CD8-positive, alpha-beta memory T cell (primary cell): Measurements from ENCODE around the gene BOD1L2. TPM values are rescaled to one million over a fixed set of nuclear protein-coding genes. Genes with fewer than 3 reads are reported as not detected.

ENCODE experiments used
- CTCF ChIA-PET: fragments of 350-600 bp; sonication (Branson Sonifier 250); formaldehyde crosslinking; loops from one replicate; lab custom pipeline; 2021; ENCODE audit warnings: antibody characterized with exemption; lab: Charles Lee
- POLR2A ChIA-PET: fragments of 350-600 bp; sonication (Branson Sonifier 250); formaldehyde crosslinking; loops from one replicate; lab custom pipeline; 2021; ENCODE audit warnings: antibody characterized with exemption; lab: Charles Lee
- DNase-seq, 5 donors: peaks; one replicate each; pipeline versions ENCODE4 v3.0.0 to v3.0.0-alpha.2; 2020 to 2022; ENCODE audit warnings: mixed read lengths in 1 of 5
- H3K27ac ChIP-seq: one replicate; pipeline ENCODE4 v1.7.0; 2013; ENCODE audit warnings: low read depth, mild to moderate bottlenecking, low read length, moderate library complexity
- H3K27me3 ChIP-seq: 2 replicates; pipeline ENCODE4 v1.7.0; 2013; ENCODE audit warnings: low read length, mild to moderate bottlenecking; ENCODE audit not compliant: insufficient read depth, poor library complexity, severe bottlenecking
- H3K36me3 ChIP-seq: 2 replicates; pipeline ENCODE4 v1.7.0; 2013; ENCODE audit warnings: mild to moderate bottlenecking, low read length, moderate library complexity; ENCODE audit not compliant: insufficient read depth
- H3K4me1 ChIP-seq: 2 replicates; pipeline ENCODE4 v1.7.0; 2013; ENCODE audit warnings: mild to moderate bottlenecking, low read length, moderate library complexity; ENCODE audit not compliant: insufficient read depth
- H3K4me3 ChIP-seq: 2 replicates; pipeline ENCODE4 v1.7.0; 2013; ENCODE audit warnings: mild to moderate bottlenecking, low read length
- H3K9me3 ChIP-seq: 2 replicates; pipeline ENCODE4 v1.7.0; 2013; ENCODE audit warnings: mild to moderate bottlenecking, low read length
- H3K27ac Mint-ChIP-seq, 8 donors: one replicate each; pipeline ENCODE4 v1.8.0; 2020 to 2021; ENCODE audit warnings: mixed read lengths in 8 of 8, mild to moderate bottlenecking in 6 of 8, inconsistent platforms in 3 of 8, moderate library complexity in 3 of 8
- H3K27me3 Mint-ChIP-seq, 2 donors: one replicate each; pipeline ENCODE4 v1.8.0; 2020 to 2021; ENCODE audit warnings: mixed read lengths in 2 of 2, mild to moderate bottlenecking in 1 of 2, moderate library complexity in 1 of 2
- H3K36me3 Mint-ChIP-seq, 3 donors: one replicate each; pipeline ENCODE4 v1.8.0; 2020 to 2021; ENCODE audit warnings: mixed read lengths in 3 of 3, inconsistent platforms in 1 of 3, mild to moderate bottlenecking in 1 of 3
- H3K4me1 Mint-ChIP-seq, 3 donors: one replicate each; pipeline ENCODE4 v1.8.0; 2020 to 2021; ENCODE audit warnings: mixed read lengths in 3 of 3, inconsistent platforms in 1 of 3, mild to moderate bottlenecking in 1 of 3
- H3K4me3 Mint-ChIP-seq, 7 donors: one replicate each; pipeline ENCODE4 v1.8.0; 2020 to 2021; ENCODE audit warnings: mixed read lengths in 7 of 7, mild to moderate bottlenecking in 6 of 7, moderate library complexity in 4 of 7, inconsistent platforms in 2 of 7
- H3K9me3 Mint-ChIP-seq, 5 donors: one replicate each; pipeline ENCODE4 v1.8.0; 2020 to 2022; ENCODE audit warnings: mixed read lengths in 5 of 5, mild to moderate bottlenecking in 3 of 5, moderate library complexity in 2 of 5, inconsistent platforms in 1 of 5
- polyA plus RNA-seq: library from polyadenylated mRNA; unstranded; fragments of 300-500 nt; fragmentation: Illumina TruSeq; gene quantifications from one replicate; pipeline ENCODE4 v1.2.3, GENCODE V29; 2021
- total RNA-seq, 2 experiments: library from RNA; stranded (reverse); gene quantifications; one replicate each; pipeline ENCODE4 v1.2.3, GENCODE V29; 2021

The BOD1L2 gene
- total and polyA plus RNA-seq, 3 experiments from 2014 or later = not detected

- no peak for DNase-seq
- CTCF ChIA-PET = no interaction called here
- no peaks in the 10 kb centered on the region for H3K27me3 ChIP-seq
- H3K4me3 Mint-ChIP-seq = no peak overlapping the region
- H3K9me3 Mint-ChIP-seq = peaks cover 0 to 5% (median 0%) of the 10 kb centered on the region in 5 donors
- H3K9me3 ChIP-seq = no peaks in the 10 kb centered on the region
- POLR2A ChIA-PET = no interaction called here
- H3K4me1 Mint-ChIP-seq = no peaks in the 10 kb centered on the region
- H3K4me3 ChIP-seq = no peak overlapping the region
- no peaks in the 10 kb centered on the region for H3K36me3 Mint-ChIP-seq
- H3K27ac Mint-ChIP-seq = no peak overlapping the region
- H3K27me3 Mint-ChIP-seq = peaks cover 11 to 23% of the 10 kb centered on the region in 2 donors
- H3K36me3 ChIP-seq = no peaks in the 10 kb centered on the region
- no peak overlapping the region for H3K27ac ChIP-seq
- no peaks in the 10 kb centered on the region for H3K4me1 ChIP-seq
Measured at GRCh38 chr18:57194622-57195021, 47.7 kb downstream of the BOD1L2 start.

GRCh38 chr18:57195341-57195740 lies 48.5 kb downstream of the BOD1L2 start:
- Mint-ChIP-seq H3K27me3 (peaks cover 14 to 28% of the 10 kb centered on the region in 2 donors), H3K36me3 (no peaks in the 10 kb centered on the region)

GRCh38 chr18:57197261-57197660 lies 50.4 kb downstream of the BOD1L2 start:
- Histone ChIP-seq H3K36me3 (no peaks in the 10 kb centered on the region), H3K27ac (no peak overlapping the region), H3K4me1 (no peaks in the 10 kb centered on the region), H3K4me3 (no peak overlapping the region), H3K9me3 (no peaks in the 10 kb centered on the region), H3K27me3 (no peaks in the 10 kb centered on the region)
- ChIA-PET POLR2A (no interaction called here), CTCF (no interaction called here)
- Mint-ChIP-seq H3K4me1 (no peaks in the 10 kb centered on the region), H3K36me3 (no peaks in the 10 kb centered on the region), H3K27ac (no peak overlapping the region), H3K27me3 (peaks cover 16 to 31% of the 10 kb centered on the region in 2 donors), H3K4me3 (no peak overlapping the region), H3K9me3 (peaks cover 0 to 1% (median 0%) of the 10 kb centered on the region in 5 donors)
- no peak for DNase-seq

More at GRCh38 chr18:57195341-57195740, 48.5 kb downstream of the BOD1L2 start:
- H3K4me1 Mint-ChIP-seq = no peaks in the 10 kb centered on the region
- ChIA-PET POLR2A (no interaction called here), CTCF (no interaction called here)
- Histone ChIP-seq H3K36me3 (no peaks in the 10 kb centered on the region), H3K27ac (no peak overlapping the region), H3K4me1 (no peaks in the 10 kb centered on the region), H3K9me3 (no peaks in the 10 kb centered on the region), H3K27me3 (no peaks in the 10 kb centered on the region), H3K4me3 (no peak overlapping the region)
- H3K4me3 Mint-ChIP-seq = no peak overlapping the region
- no peak for DNase-seq
- peaks cover 0 to 4% (median 0%) of the 10 kb centered on the region in 5 donors for H3K9me3 Mint-ChIP-seq
- peak overlapping the region in 1 of 8 donors; percentile 62 for H3K27ac Mint-ChIP-seq

GRCh38 chr18:57198073-57198472 lies 51.2 kb downstream of the BOD1L2 start:
- peaks cover 0 to 1% (median 0%) of the 10 kb centered on the region in 5 donors for H3K9me3 Mint-ChIP-seq

More at GRCh38 chr18:57198073-57198472, 51.2 kb downstream of the BOD1L2 start:
- no peaks in the 10 kb centered on the region for H3K36me3 Mint-ChIP-seq
- no peak for DNase-seq
- no peak overlapping the region for H3K4me3 ChIP-seq
- peaks cover 12 to 28% of the 10 kb centered on the region in 2 donors for H3K27me3 Mint-ChIP-seq
- no peak overlapping the region for H3K4me3 Mint-ChIP-seq
- no peaks in the 10 kb centered on the region for H3K4me1 ChIP-seq
- no peaks in the 10 kb centered on the region for H3K27me3 ChIP-seq
- H3K27ac Mint-ChIP-seq = no peak overlapping the region
- no peak overlapping the region for H3K27ac ChIP-seq
- no peaks in the 10 kb centered on the region for H3K9me3 ChIP-seq
- ChIA-PET CTCF (no interaction called here), POLR2A (no interaction called here)
- no peaks in the 10 kb centered on the region for H3K36me3 ChIP-seq
- H3K4me1 Mint-ChIP-seq = no peaks in the 10 kb centered on the region

Other genes with a start within 250 kb of the BOD1L2 start
- gene ST8SIA3, start 205.5 kb downstream of the BOD1L2 start, total RNA-seq = not detected
- gene ST8SIA3, start 205.5 kb downstream of the BOD1L2 start, polyA plus RNA-seq = not detected